WTC11 (cell line): Measurements from ENCODE around the gene CPNE6. TPM values are rescaled to one million over a fixed set of nuclear protein-coding genes. Genes with fewer than 3 reads are reported as not detected.

Experiments used
- ATAC-seq: fragments of 200-7000 bp; cut with Tn5 transposase; 2 replicates; pipeline ENCODE4 v1.10.0; 2021; ENCODE audit warnings: mild to moderate bottlenecking, moderate library complexity
- CTCF ChIA-PET: fragments of 300-600 bp; sonication (Branson Sonifier 250); formaldehyde crosslinking; loops from one replicate; lab custom pipeline; 2021; ENCODE audit warnings: antibody characterized with exemption; lab: Charles Lee
- POLR2A ChIA-PET: fragments of 350-600 bp; sonication (Branson Sonifier 250); formaldehyde crosslinking; loops from one replicate; lab custom pipeline; 2021; ENCODE audit warnings: antibody characterized with exemption; lab: Charles Lee
- DNase-seq: peaks from one replicate; pipeline ENCODE4 v3.0.0; 2021; ENCODE audit warnings: low spot score
- H3K27ac Mint-ChIP-seq: 2 replicates; pipeline ENCODE4 v1.8.0; 2021; ENCODE audit warnings: mixed read lengths
- H3K27me3 Mint-ChIP-seq: 2 replicates; pipeline ENCODE4 v1.8.0; 2021; ENCODE audit warnings: low read depth, mild to moderate bottlenecking, moderate library complexity, mixed read lengths
- H3K36me3 Mint-ChIP-seq: 2 replicates; pipeline ENCODE4 v1.8.0; 2021; ENCODE audit warnings: mixed read lengths
- H3K4me1 Mint-ChIP-seq: 2 replicates; pipeline ENCODE4 v1.8.0; 2022; ENCODE audit warnings: mixed read lengths
- H3K4me3 Mint-ChIP-seq: 2 replicates; pipeline ENCODE4 v1.8.0; 2021; ENCODE audit warnings: mild to moderate bottlenecking, moderate library complexity, mixed read lengths
- H3K9me3 Mint-ChIP-seq: 2 replicates; pipeline ENCODE4 v1.8.0; 2021; ENCODE audit warnings: mixed read lengths
- CREM ChIP-seq: sonication (generic); formaldehyde crosslinking; IDR thresholded peaks from 2 replicates; pipeline ENCODE4 v1.8.1; 2022; ENCODE audit warnings: mild to moderate bottlenecking, missing genetic modification reagents, moderate library complexity
- E2F4 ChIP-seq: sonication (generic); formaldehyde crosslinking; IDR thresholded peaks from 2 replicates; pipeline ENCODE4 v1.8.1; 2022; ENCODE audit warnings: low read depth, mild to moderate bottlenecking, moderate library complexity, missing genetic modification reagents, borderline replicate concordance
- ELF4 ChIP-seq: sonication (generic); formaldehyde crosslinking; IDR thresholded peaks from 2 replicates; pipeline ENCODE4 v1.8.1; 2022; ENCODE audit warnings: low read depth, mild to moderate bottlenecking, moderate library complexity, missing genetic modification reagents
- EMX1 ChIP-seq: fragments of 250-450 bp; sonication (Bioruptor Pico); IDR thresholded peaks from 2 replicates; pipeline ENCODE4 v1.8.0; 2021; ENCODE audit warnings: mild to moderate bottlenecking
- ERG ChIP-seq: fragments of 250-450 bp; sonication (Bioruptor Pico); IDR thresholded peaks from 2 replicates; pipeline ENCODE4 v1.8.0; 2021; ENCODE audit warnings: mild to moderate bottlenecking
- ESRRA ChIP-seq: sonication (generic); formaldehyde crosslinking; IDR thresholded peaks from 2 replicates; pipeline ENCODE4 v1.8.1; 2022; ENCODE audit warnings: mild to moderate bottlenecking, missing genetic modification reagents, borderline replicate concordance
- FOXJ3 ChIP-seq: sonication (generic); formaldehyde crosslinking; IDR thresholded peaks from 2 replicates; pipeline ENCODE4 v1.9.0; 2021; ENCODE audit warnings: missing genetic modification reagents, mild to moderate bottlenecking, borderline replicate concordance
- GRHL2 ChIP-seq: fragments of 250-450 bp; sonication (Bioruptor Pico); IDR thresholded peaks from 2 replicates; pipeline ENCODE4 v1.8.0; 2022; ENCODE audit warnings: mild to moderate bottlenecking, moderate library complexity; ENCODE audit not compliant: insufficient replicate concordance, severe bottlenecking
- JAZF1 ChIP-seq: fragments of 250-450 bp; sonication (Bioruptor Pico); IDR thresholded peaks from 2 replicates; pipeline ENCODE4 v1.9.0; 2021; ENCODE audit warnings: moderate library complexity, mild to moderate bottlenecking, inconsistent platforms
- NR1H2 ChIP-seq: sonication (generic); formaldehyde crosslinking; IDR thresholded peaks from 2 replicates; pipeline ENCODE4 v1.9.0; 2021; ENCODE audit warnings: mild to moderate bottlenecking, moderate library complexity, missing genetic modification reagents
- OVOL2 ChIP-seq: fragments of 250-450 bp; sonication (Bioruptor Pico); IDR thresholded peaks from 2 replicates; pipeline ENCODE4 v1.9.0; 2021; ENCODE audit warnings: mild to moderate bottlenecking, borderline replicate concordance
- TCF7 ChIP-seq: sonication (generic); formaldehyde crosslinking; IDR thresholded peaks from 2 replicates; pipeline ENCODE4 v1.8.0; 2022; ENCODE audit warnings: mild to moderate bottlenecking, low read depth, missing genetic modification reagents, moderate library complexity
- TP53 ChIP-seq: sonication (generic); formaldehyde crosslinking; IDR thresholded peaks from 2 replicates; pipeline ENCODE4 v1.8.1; 2023; ENCODE audit warnings: mild to moderate bottlenecking, missing genetic modification reagents
- ZNF396 ChIP-seq: fragments of 250-450 bp; sonication (Bioruptor Pico); IDR thresholded peaks from 2 replicates; pipeline ENCODE4 v1.8.0; 2021; ENCODE audit warnings: mild to moderate bottlenecking, moderate library complexity, borderline replicate concordance
- ZNF416 ChIP-seq: fragments of 250-450 bp; sonication (Bioruptor Pico); IDR thresholded peaks from 2 replicates; pipeline ENCODE4 v1.9.0; 2021; ENCODE audit warnings: mild to moderate bottlenecking, inconsistent platforms
- ZNF423 ChIP-seq: fragments of 250-450 bp; sonication (Bioruptor Pico); IDR thresholded peaks from 2 replicates; pipeline ENCODE4 v2.1.2; 2022; ENCODE audit warnings: mild to moderate bottlenecking, moderate library complexity
- total RNA-seq: library from RNA; stranded (reverse); gene quantifications from 3 replicates; pipeline ENCODE4 v1.2.3, GENCODE V29; 2021
- TF ChIP-seq, protein P1 (sequence below): fragments of 200-600 bp; IDR thresholded peaks from 2 replicates; pipeline ENCODE4 v1.8.0; 2022; ENCODE audit warnings: antibody characterized with exemption
- TF ChIP-seq, protein P2 (sequence below): sonication (generic); formaldehyde crosslinking; IDR thresholded peaks from 2 replicates; pipeline ENCODE4 v1.8.0; 2022; ENCODE audit warnings: missing genetic modification reagents
- TF ChIP-seq, protein P3 (sequence below): sonication (generic); formaldehyde crosslinking; IDR thresholded peaks from 2 replicates; pipeline ENCODE4 v1.8.0; 2022; ENCODE audit warnings: mild to moderate bottlenecking, missing genetic modification reagents

Gene CPNE6
- total RNA-seq, 1 experiment from 2014 or later: not detected

DNA sequence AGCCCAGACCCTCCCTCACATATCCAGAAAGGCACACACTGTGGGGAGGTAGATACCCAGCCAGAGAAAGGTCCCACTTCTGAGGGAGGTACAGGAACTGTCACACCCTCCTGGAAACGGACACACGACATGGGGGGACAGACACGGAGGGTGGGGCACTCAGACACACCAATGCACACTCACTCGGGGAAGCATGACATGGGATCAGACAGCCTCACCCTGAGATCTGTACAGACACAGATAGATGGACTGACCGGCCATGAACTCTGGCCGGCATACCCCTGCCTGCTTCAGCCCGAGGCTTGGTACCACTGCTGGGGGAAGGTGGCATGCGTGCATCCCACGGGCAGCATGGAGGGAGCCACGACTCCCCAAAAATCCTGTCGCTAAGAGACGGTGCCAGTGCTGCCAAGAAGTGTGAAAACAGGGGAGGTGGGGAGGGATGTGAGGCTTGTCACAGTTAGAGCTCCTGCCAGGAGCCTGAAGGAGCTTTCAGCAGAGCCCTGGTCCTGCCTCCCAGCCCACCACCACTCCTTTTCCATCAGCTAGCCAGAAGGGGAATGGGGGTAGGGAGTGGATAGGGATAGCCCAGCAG lies 571 bp downstream of the CPNE6 start:
- ATAC-seq: no peak
- Mint-ChIP-seq H3K9me3 (no peaks in the 10 kb centered on the region), H3K27ac (no peak overlapping the region), H3K36me3 (no peaks in the 10 kb centered on the region), H3K4me3 (no peak overlapping the region)
- no peak for TF ChIP-seq GRHL2 (CRISPR knock-in tag)
- no peak for TF ChIP-seq FOXJ3 (CRISPR knock-in tag)
- TF ChIP-seq TP53: no peak
- TF ChIP-seq CREM (CRISPR knock-in tag): no peak
- no peak for TF ChIP-seq NR1H2 (CRISPR knock-in tag)
- TF ChIP-seq EMX1 (CRISPR knock-in tag): no peak
- TF ChIP-seq, protein P1, sequence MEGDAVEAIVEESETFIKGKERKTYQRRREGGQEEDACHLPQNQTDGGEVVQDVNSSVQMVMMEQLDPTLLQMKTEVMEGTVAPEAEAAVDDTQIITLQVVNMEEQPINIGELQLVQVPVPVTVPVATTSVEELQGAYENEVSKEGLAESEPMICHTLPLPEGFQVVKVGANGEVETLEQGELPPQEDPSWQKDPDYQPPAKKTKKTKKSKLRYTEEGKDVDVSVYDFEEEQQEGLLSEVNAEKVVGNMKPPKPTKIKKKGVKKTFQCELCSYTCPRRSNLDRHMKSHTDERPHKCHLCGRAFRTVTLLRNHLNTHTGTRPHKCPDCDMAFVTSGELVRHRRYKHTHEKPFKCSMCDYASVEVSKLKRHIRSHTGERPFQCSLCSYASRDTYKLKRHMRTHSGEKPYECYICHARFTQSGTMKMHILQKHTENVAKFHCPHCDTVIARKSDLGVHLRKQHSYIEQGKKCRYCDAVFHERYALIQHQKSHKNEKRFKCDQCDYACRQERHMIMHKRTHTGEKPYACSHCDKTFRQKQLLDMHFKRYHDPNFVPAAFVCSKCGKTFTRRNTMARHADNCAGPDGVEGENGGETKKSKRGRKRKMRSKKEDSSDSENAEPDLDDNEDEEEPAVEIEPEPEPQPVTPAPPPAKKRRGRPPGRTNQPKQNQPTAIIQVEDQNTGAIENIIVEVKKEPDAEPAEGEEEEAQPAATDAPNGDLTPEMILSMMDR: no peak
- no peak for TF ChIP-seq ELF4 (CRISPR knock-in tag)
- TF ChIP-seq ESRRA (CRISPR knock-in tag): no peak
- TF ChIP-seq ERG (CRISPR knock-in tag): no peak
- TF ChIP-seq, protein P2, sequence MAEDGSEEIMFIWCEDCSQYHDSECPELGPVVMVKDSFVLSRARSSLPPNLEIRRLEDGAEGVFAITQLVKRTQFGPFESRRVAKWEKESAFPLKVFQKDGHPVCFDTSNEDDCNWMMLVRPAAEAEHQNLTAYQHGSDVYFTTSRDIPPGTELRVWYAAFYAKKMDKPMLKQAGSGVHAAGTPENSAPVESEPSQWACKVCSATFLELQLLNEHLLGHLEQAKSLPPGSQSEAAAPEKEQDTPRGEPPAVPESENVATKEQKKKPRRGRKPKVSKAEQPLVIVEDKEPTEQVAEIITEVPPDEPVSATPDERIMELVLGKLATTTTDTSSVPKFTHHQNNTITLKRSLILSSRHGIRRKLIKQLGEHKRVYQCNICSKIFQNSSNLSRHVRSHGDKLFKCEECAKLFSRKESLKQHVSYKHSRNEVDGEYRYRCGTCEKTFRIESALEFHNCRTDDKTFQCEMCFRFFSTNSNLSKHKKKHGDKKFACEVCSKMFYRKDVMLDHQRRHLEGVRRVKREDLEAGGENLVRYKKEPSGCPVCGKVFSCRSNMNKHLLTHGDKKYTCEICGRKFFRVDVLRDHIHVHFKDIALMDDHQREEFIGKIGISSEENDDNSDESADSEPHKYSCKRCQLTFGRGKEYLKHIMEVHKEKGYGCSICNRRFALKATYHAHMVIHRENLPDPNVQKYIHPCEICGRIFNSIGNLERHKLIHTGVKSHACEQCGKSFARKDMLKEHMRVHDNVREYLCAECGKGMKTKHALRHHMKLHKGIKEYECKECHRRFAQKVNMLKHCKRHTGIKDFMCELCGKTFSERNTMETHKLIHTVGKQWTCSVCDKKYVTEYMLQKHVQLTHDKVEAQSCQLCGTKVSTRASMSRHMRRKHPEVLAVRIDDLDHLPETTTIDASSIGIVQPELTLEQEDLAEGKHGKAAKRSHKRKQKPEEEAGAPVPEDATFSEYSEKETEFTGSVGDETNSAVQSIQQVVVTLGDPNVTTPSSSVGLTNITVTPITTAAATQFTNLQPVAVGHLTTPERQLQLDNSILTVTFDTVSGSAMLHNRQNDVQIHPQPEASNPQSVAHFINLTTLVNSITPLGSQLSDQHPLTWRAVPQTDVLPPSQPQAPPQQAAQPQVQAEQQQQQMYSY (CRISPR knock-in tag): no peak
- TF ChIP-seq, all 79 proteins: peak for 0
- ChIA-PET CTCF (interaction anchor here (0.6 to 2.5 kb wide), 8 partner anchors 9 to 353 kb away, joined by 3 to 14 read pairs (median 4); partner anchors contain the start of gene IRF9), POLR2A (interaction anchor here (0.9 kb wide), 1 partner anchor 10 kb away, joined by 4 read pairs; no protein-coding TSS in a partner anchor)
- 0 out of 2 replicates have a peak, but pooled peaks cover 8% of the 10 kb centered on the region for H3K4me1 Mint-ChIP-seq
- no peak for DNase-seq
- no peaks in the 10 kb centered on the region; the same call in none of the 2 replicates for H3K27me3 Mint-ChIP-seq

DNA sequence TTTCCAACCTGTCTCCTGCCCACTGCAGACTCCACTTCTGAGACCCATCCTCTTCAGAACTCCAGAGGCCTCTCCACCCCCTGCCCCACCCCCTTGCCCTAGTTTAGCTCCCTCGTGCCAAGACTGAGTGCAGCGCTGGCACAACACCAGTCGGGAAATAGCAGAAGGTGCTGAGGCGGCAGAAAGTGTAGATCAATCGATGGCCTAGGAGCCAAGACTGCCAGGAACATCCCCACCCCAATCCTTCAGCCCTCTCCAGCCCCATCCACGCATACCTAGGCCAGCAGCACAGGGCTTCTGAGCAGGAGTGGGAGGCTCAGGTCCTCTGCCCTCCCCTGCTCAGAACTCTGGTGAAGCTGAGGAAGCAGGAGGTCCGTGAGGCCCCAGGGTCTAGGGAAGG lies 1.1 kb downstream of the CPNE6 start:
- TF ChIP-seq, protein P1: no peak
- TF ChIP-seq ESRRA (CRISPR knock-in tag) (no peak), NR1H2 (CRISPR knock-in tag) (no peak), ZNF396 (CRISPR knock-in tag) (no peak), TCF7 (CRISPR knock-in tag) (no peak), JAZF1 (CRISPR knock-in tag) (no peak), ZNF423 (CRISPR knock-in tag) (no peak), ZNF416 (no peak), E2F4 (CRISPR knock-in tag) (no peak), OVOL2 (CRISPR knock-in tag) (no peak)
- TF ChIP-seq, protein P3, sequence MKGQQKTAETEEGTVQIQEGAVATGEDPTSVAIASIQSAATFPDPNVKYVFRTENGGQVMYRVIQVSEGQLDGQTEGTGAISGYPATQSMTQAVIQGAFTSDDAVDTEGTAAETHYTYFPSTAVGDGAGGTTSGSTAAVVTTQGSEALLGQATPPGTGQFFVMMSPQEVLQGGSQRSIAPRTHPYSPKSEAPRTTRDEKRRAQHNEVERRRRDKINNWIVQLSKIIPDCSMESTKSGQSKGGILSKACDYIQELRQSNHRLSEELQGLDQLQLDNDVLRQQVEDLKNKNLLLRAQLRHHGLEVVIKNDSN (CRISPR knock-in tag): no peak
- Mint-ChIP-seq H3K36me3 (no peaks in the 10 kb centered on the region), H3K4me3 (no peak overlapping the region), H3K27me3 (no peaks in the 10 kb centered on the region; the same call in none of the 2 replicates), H3K9me3 (no peaks in the 10 kb centered on the region), H3K27ac (no peak overlapping the region), H3K4me1 (0 out of 2 replicates have a peak, but pooled peaks cover 8% of the 10 kb centered on the region)
- no peak for DNase-seq
- POLR2A ChIA-PET: interaction anchor here (0.9 kb wide), 1 partner anchor 9 kb away, joined by 4 read pairs; no protein-coding TSS in a partner anchor
- CTCF ChIA-PET: interaction anchor here (0.8 to 2.5 kb wide), 7 partner anchors 9 to 89 kb away, joined by 3 to 14 read pairs (median 4); partner anchors contain the start of gene IRF9
- ATAC-seq: no peak
